Activated CD8-positive, alpha-beta T cell treated with anti-CD3 and anti-CD28 coated beads, Interleukin-2, amount 10 ng/mL, durations not matched to agents 7 days and 5 days (primary cell): Measurements from ENCODE around the gene DUS2. TPM values are rescaled to one million over a fixed set of nuclear protein-coding genes. Genes with fewer than 3 reads are reported as not detected.

Source experiments
- ATAC-seq: fragments of 150-1000 bp; cut with Tn5 transposase; one replicate; pipeline ENCODE4 v1.10.0; 2021; ENCODE audit warnings: moderate library complexity
- CTCF ChIA-PET: fragments of 350-600 bp; sonication (Branson Sonifier 250); formaldehyde crosslinking; loops from one replicate; lab custom pipeline; 2021; ENCODE audit warnings: antibody characterized with exemption; lab: Charles Lee
- POLR2A ChIA-PET: fragments of 350-600 bp; sonication (Branson Sonifier 250); formaldehyde crosslinking; loops from one replicate; lab custom pipeline; 2021; ENCODE audit warnings: antibody characterized with exemption; lab: Charles Lee
- DNase-seq: peaks from one replicate; pipeline ENCODE4 v3.0.0-alpha.2; 2020
- H3K27ac Mint-ChIP-seq: one replicate; pipeline ENCODE4 v1.8.0; 2021; ENCODE audit warnings: mild to moderate bottlenecking, mixed read lengths
- H3K27me3 Mint-ChIP-seq: one replicate; pipeline ENCODE4 v1.8.0; 2021; ENCODE audit warnings: low read depth, mixed read lengths
- H3K36me3 Mint-ChIP-seq: one replicate; pipeline ENCODE4 v1.8.0; 2021; ENCODE audit warnings: low read depth, mixed read lengths
- H3K4me1 Mint-ChIP-seq: one replicate; pipeline ENCODE4 v1.8.0; 2021; ENCODE audit warnings: low read depth, mixed read lengths
- H3K4me3 Mint-ChIP-seq: one replicate; pipeline ENCODE4 v1.8.0; 2021; ENCODE audit warnings: mild to moderate bottlenecking, mixed read lengths
- H3K9me3 Mint-ChIP-seq: one replicate; pipeline ENCODE4 v1.8.0; 2022; ENCODE audit warnings: mixed read lengths; ENCODE audit not compliant: insufficient read depth
- total RNA-seq, 2 experiments: library from RNA; stranded (reverse); gene quantifications; one replicate each; pipeline ENCODE4 v1.2.3, GENCODE V29; 2021

Gene DUS2
- total RNA-seq, result 10 to 100 TPM; 24.1 to 25.2 TPM

DNA sequence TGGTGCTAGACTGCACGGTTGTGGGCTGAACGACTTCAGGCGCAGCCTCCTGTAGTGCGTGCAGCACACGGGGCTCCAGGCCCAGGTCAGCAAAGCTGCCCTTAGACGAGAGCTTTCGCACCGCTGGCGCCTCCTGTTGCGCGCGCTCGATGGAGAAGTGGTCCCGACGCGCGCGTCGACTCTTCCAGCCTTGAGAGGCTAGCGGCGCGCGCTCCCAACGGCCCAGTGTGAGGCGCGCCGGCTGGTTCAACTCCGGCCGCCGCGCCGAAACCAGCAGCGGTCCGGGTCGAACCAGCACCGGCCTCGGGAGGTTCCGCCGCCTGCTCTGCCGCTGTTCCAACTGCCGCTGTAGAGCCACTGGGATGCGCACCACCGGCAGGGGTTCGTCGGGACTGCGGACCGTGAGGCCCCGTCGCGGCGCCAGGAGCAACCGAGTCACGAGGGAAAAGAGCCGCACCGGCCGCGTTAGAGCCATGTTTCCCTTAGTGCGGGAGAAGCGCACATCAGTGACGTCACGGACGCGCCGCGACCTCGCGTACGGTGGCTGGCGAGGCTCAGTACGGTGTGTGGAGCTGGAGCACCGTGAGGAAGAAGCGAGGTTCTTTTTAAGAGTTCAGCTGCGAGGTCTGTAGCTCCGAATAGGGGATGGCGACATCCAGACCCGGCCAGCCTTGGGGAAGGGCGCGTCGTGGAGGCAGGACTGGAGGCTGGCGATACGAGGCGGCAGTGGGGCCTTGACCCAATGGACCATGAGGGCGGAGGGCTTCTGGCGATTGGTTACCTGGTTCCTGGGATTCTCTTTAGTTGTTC lies at the start of gene DUS2, which contains the start of gene DDX28:
TSS of gene DUS2 (plus strand) at position 557 of the 810 bp plus-strand sequence. CDS start 14,740 bp downstream, outside the sequence.
TSS of gene DDX28 (minus strand) at position 505 of the 810 bp plus-strand sequence. CDS start at position 475, 30 bp downstream.
- no peaks in the 10 kb centered on the region for H3K27me3 Mint-ChIP-seq
- H3K4me3 Mint-ChIP-seq, result peak within 1 kb of the TSS; percentile 94
- H3K9me3 Mint-ChIP-seq, result no peaks in the 10 kb centered on the region
- ChIA-PET POLR2A (interaction anchor here (0.7 to 3.0 kb wide), 25 partner anchors 9 to 485 kb away, joined by 3 to 48 read pairs (median 5); partner anchors contain the start of genes DPEP2 and PSMB10), CTCF (interaction anchor here (0.7 to 3.5 kb wide), 16 partner anchors 10 to 139 kb away, joined by 3 to 16 read pairs (median 4); partner anchors contain the start of genes DPEP2, NFATC3 and SLC12A4)
- H3K27ac Mint-ChIP-seq, result peak within 1 kb of the TSS; percentile 95
- H3K4me1 Mint-ChIP-seq, result peaks cover 29% of the 10 kb centered on the region
- DNase-seq (peak; percentile 95), ATAC-seq (peak; percentile 92)
- H3K36me3 Mint-ChIP-seq, result peaks cover 36% of the 10 kb centered on the region

GRCh38 chr16:67975321-67976105 lies 47.6 kb upstream of the DUS2 start:
- Mint-ChIP-seq H3K9me3 (no peaks in the 10 kb centered on the region), H3K27ac (no peak overlapping the region), H3K4me3 (no peak overlapping the region), H3K4me1 (peaks cover 2% of the 10 kb centered on the region), H3K36me3 (no peaks in the 10 kb centered on the region), H3K27me3 (peaks cover 6% of the 10 kb centered on the region)
- CTCF ChIA-PET, result interaction anchor here (1.0 kb wide), 1 partner anchor 19 kb away, joined by 3 read pairs; no protein-coding TSS in a partner anchor
- ATAC-seq (no peak), DNase-seq (no peak)
- POLR2A ChIA-PET, result no interaction called here

DNA sequence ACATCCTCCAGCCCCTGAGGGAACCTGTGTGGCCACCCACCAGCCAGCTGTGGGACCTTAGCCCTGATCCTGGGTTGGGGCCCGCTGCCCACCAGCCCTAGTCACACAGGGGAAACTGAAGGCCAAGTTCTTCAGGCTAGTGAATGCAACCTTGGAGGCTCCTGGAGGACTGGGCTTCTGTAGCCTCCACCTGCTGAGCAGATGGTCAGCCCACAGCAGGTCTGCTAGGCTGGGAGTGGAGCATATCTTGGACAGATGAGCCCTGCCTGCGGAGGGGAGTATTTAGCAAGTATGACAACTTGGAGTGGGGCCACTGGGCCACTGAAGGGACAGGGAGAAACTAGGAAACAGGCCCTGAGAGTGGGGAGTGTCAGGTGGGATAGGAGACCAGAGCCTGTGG lies 46.9 kb upstream of the DUS2 start:
- Mint-ChIP-seq H3K9me3 (no peaks in the 10 kb centered on the region), H3K36me3 (no peaks in the 10 kb centered on the region), H3K4me3 (no peak overlapping the region), H3K27me3 (peaks cover 6% of the 10 kb centered on the region), H3K4me1 (peaks cover 2% of the 10 kb centered on the region), H3K27ac (no peak overlapping the region)
- ChIA-PET CTCF (no interaction called here), POLR2A (no interaction called here)
- no peak for ATAC-seq
- no peak for DNase-seq

DNA sequence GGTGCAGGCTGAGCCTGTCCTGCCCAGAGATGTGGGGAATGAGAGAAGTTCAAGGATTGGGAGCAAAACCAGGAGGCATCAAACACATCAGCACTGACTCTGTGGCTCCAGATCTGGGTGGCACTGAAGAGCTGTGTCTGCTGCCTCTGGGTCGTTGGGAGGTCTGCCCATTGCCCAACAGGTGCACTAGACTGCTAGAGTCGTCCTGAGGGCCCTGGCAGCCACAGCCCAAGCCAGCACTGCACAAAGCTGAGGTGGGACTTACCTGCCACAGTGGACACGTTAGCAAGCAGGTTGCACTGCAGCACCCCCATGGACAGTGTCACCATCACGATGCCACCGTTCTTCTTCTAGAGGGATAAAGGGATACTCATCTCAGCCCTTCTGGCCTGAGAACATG lies 46.1 kb upstream of the DUS2 start:
- Mint-ChIP-seq H3K27me3 (peaks cover 6% of the 10 kb centered on the region), H3K4me3 (no peak overlapping the region), H3K9me3 (no peaks in the 10 kb centered on the region), H3K36me3 (no peaks in the 10 kb centered on the region), H3K27ac (no peak overlapping the region), H3K4me1 (peaks cover 2% of the 10 kb centered on the region)
- POLR2A ChIA-PET, result no interaction called here
- CTCF ChIA-PET, result interaction anchor here (1.5 to 1.7 kb wide), 3 partner anchors 13 to 64 kb away, joined by 4 to 6 read pairs (median 4); no protein-coding TSS in a partner anchor
- ATAC-seq, result no peak
- no peak for DNase-seq

- CTCF ChIA-PET, result interaction anchor here (1.5 to 1.7 kb wide), 3 partner anchors 13 to 63 kb away, joined by 4 to 6 read pairs (median 4); no protein-coding TSS in a partner anchor
- ATAC-seq (no peak), DNase-seq (no peak)
- H3K36me3 Mint-ChIP-seq, result no peaks in the 10 kb centered on the region
- H3K27me3 Mint-ChIP-seq, result peaks cover 6% of the 10 kb centered on the region
- peaks cover 2% of the 10 kb centered on the region for H3K4me1 Mint-ChIP-seq
- no peak overlapping the region for H3K4me3 Mint-ChIP-seq
- no peak overlapping the region for H3K27ac Mint-ChIP-seq
- POLR2A ChIA-PET, result no interaction called here
- H3K9me3 Mint-ChIP-seq, result no peaks in the 10 kb centered on the region
These were observed 45.4 kb upstream of the DUS2 start for GRCh38 chr16:67977469-67978227.

- Mint-ChIP-seq H3K4me3 (no peak within 1 kb of the TSS), H3K36me3 (no peaks in the 10 kb centered on the region), H3K4me1 (peaks cover 27% of the 10 kb centered on the region), H3K27me3 (peaks cover 6% of the 10 kb centered on the region), H3K27ac (no peak within 1 kb of the TSS), H3K9me3 (no peaks in the 10 kb centered on the region)
- ChIA-PET POLR2A (no interaction called here), CTCF (interaction anchor here (0.8 to 5.4 kb wide), 3 partner anchors 9 to 61 kb away, joined by 3 to 32 read pairs (median 7); no protein-coding TSS in a partner anchor)
- ATAC-seq (no peak), DNase-seq (no peak)
These were observed 43.0 kb upstream of the DUS2 start, which contains the start of gene DPEP3 for GRCh38 chr16:67979955-67980678. Gene DPEP3, minus strand, starts transcription at chr16:67980499. Its CDS starts 119 bp downstream, at chr16:67980380.

DNA sequence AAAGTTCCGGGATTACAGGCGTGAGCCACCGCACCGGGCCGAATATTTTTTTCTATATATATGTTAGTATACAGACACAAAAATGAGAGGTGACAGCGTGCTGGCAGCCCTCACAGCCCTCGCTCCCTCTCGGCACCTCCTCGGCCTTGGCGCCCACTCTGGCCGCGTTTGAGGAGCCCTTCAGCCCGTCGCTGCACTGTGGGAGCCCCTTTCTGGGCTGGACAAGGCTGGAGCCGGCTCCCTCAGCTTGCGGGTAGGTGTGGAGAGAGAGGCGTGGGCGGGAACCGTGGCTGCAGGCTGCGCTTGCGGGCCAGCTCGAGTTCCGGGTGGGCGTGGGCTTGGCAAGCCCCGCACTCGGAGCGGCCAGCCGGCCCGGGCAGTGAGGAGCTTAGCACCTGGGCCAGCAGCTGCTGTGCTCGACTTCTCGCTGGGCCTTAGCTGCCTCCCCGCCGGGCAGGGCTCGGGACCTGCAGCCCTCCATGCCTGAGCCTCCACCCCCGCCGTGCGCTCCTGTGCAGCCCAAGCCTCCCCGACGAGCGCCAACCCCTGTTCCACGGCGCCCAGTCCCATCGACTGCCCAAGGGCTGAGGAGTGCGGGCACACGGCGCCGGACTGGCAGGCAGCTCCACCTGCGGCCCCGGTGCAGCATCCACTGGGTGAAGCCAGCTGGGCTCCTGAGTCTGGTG lies 40.9 kb upstream of the DUS2 start:
- ATAC-seq, result no peak
- H3K4me3 Mint-ChIP-seq, result no peak overlapping the region
- POLR2A ChIA-PET, result interaction anchor here (0.6 to 1.5 kb wide), 4 partner anchors 11 to 41 kb away, joined by 3 to 5 read pairs (median 4); partner anchors contain the start of genes DDX28 and DUS2
- H3K27me3 Mint-ChIP-seq, result peaks cover 2% of the 10 kb centered on the region
- H3K27ac Mint-ChIP-seq, result no peak overlapping the region
- H3K36me3 Mint-ChIP-seq, result no peaks in the 10 kb centered on the region
- H3K9me3 Mint-ChIP-seq, result no peaks in the 10 kb centered on the region
- peaks cover 27% of the 10 kb centered on the region for H3K4me1 Mint-ChIP-seq
- DNase-seq, result no peak
- CTCF ChIA-PET, result interaction anchor here (1.2 to 5.4 kb wide), 6 partner anchors 9 to 166 kb away, joined by 3 to 32 read pairs (median 6); partner anchors contain the start of gene PSMB10

DNA sequence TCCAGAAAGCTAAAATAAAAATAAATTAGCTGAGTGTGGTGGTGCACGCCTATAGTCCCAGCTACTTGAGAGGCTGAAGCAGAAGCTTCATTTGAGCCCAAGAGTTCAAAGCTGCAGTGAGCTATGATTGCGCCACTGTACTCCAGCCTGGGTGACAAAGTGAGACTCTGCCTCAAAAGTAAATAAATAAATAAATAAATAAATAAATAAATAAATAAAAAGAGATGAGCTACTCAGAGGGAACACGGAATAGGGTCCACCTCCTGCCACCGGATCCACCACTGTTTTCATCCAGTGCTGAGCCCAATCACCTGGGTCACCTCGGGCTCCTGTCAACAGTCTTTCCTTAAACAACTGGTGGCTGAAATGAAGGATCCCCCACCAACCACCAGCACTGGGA lies 36.1 kb upstream of the DUS2 start:
- Mint-ChIP-seq H3K27me3 (no peaks in the 10 kb centered on the region), H3K4me1 (peaks cover 27% of the 10 kb centered on the region), H3K9me3 (no peaks in the 10 kb centered on the region), H3K27ac (no peak overlapping the region), H3K36me3 (no peaks in the 10 kb centered on the region), H3K4me3 (no peak overlapping the region)
- DNase-seq (no peak), ATAC-seq (no peak)
- POLR2A ChIA-PET, result interaction anchor here (0.9 kb wide), 1 partner anchor 36 kb away, joined by 3 read pairs; no protein-coding TSS in a partner anchor
- CTCF ChIA-PET, result interaction anchor here (1.0 to 3.0 kb wide), 3 partner anchors 48 to 170 kb away, joined by 3 to 9 read pairs (median 3); no protein-coding TSS in a partner anchor

GRCh38 chr16:67987460-67988160 lies 35.5 kb upstream of the DUS2 start:
- POLR2A ChIA-PET, result interaction anchor here (0.9 kb wide), 1 partner anchor 35 kb away, joined by 3 read pairs; no protein-coding TSS in a partner anchor
- Mint-ChIP-seq H3K4me1 (peaks cover 31% of the 10 kb centered on the region), H3K9me3 (no peaks in the 10 kb centered on the region), H3K27me3 (no peaks in the 10 kb centered on the region), H3K36me3 (no peaks in the 10 kb centered on the region), H3K27ac (no peak overlapping the region), H3K4me3 (no peak overlapping the region)
- no peak for ATAC-seq
- DNase-seq, result no peak
- CTCF ChIA-PET, result interaction anchor here (1.3 to 3.0 kb wide), 2 partner anchors 53 to 171 kb away, joined by 3 to 9 read pairs; no protein-coding TSS in a partner anchor
